Activated T-cell treated with anti-CD3 and anti-CD28 coated beads for 48 hours (primary cell): Measurements from ENCODE around the gene PPARG.
"Not testable (repeated sequence)": the region's sequence is repeated elsewhere in the genome, so short reads cannot be mapped to it uniquely, and the experiment has no call there.

ENCODE experiments used
- DNase-seq: peaks from one replicate; pipeline ENCODE4 v3.0.0-alpha.2; 2020; ENCODE audit warnings: low read depth

PPARG gene

GRCh38 chr3:12444582-12445471 lies 156.0 kb downstream of the PPARG start:
- DNase-seq, result no peak

- DNase-seq, result no peak
Observed at GRCh38 chr3:12445523-12446240, 156.8 kb downstream of the PPARG start.

DNA sequence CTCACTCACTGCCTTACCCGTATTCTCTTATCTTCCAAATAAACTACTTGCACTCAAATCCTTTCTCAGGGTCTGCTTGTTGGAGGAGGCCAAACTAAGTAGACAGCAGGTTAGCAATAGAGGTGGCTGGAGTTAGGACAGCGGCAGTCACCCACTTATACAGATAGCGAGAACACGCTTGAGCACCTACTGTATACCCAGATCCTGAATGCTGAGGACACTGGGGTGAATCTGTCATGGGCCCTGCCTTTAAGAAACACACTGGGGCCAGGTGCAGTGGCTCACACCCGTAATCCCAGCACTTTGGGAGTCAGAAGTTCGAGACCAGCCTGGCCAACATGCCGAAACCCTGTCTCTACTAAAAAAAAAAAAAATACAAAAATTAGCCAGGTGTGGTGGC lies 157.4 kb downstream of the PPARG start:
- DNase-seq, result no peak

- DNase-seq, result no peak
Observed at GRCh38 chr3:12447075-12447474, 158.2 kb downstream of the PPARG start.

- not testable (repeated sequence) for DNase-seq
Observed at GRCh38 chr3:12448404-12449202, 159.7 kb downstream of the PPARG start.

- DNase-seq, result no peak
Observed at GRCh38 chr3:12449889-12450682, 161.2 kb downstream of the PPARG start.

DNA sequence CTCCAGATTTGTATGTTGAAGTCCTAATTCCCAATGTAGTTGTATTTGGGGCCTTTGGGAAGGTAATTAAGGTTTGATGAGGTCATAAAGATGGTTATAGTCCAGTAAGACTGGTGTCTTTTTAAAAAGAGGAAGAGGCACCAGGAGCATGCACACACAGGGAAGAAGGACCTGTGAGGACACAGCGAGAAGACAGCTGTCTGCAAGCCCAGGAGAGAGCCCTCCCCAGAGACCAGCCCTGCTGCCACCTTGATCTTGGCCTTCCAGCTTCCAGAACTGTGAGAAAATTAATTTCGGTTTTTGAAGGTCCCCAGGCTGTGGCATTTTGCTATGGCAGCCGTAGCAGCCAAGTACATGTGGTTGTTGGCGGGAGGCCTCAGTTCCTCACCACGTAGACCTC lies 162.6 kb downstream of the PPARG start:
- DNase-seq, result no peak

GRCh38 chr3:12451960-12452359 lies 163.1 kb downstream of the PPARG start:
- DNase-seq, result no peak

DNA sequence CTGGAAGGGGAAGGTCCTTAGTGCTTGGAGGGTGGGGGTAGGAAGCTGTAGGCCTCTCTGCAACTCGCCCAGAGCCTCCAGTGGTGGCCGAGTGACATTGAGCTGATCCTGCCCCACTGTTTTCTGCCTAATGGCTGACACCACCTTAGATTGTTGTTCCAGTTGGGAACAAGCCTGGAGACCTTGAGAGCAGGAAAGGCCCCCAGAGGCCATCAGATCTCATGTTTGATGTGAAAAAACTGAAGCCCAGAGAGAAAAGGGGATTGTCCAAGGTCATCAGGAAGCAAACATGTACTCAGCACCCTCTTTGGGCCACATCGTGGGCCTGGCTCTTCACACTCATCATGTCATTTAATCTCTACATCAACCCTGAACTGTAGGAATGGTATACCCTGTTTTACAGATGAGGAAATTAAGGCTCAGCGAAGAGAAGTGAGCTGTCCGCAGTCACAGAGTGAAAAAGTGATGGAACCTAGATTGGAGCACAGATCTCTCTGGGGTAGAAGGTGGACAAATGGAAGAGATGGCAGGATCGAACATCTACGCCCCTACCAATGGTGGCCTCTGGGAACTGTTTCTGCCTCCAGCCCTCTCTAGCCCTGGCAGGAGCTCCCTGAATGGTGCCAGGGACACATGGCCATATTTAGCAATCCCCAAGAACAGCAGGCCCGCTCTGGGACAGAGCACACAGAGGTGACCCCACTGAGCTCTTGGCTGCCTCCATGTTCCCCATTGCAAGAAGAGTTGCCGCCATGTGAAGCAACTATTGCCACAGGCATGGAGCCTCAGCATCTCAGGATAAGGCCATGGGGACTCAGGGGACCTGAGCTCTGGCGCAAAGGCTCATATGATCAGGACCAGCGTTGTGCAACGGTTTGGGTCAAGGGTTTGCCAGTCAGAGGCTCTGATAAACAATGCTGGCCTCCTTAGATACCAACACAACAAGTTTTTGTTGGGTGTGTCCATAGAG lies 163.8 kb downstream of the PPARG start:
- no peak for DNase-seq

DNA sequence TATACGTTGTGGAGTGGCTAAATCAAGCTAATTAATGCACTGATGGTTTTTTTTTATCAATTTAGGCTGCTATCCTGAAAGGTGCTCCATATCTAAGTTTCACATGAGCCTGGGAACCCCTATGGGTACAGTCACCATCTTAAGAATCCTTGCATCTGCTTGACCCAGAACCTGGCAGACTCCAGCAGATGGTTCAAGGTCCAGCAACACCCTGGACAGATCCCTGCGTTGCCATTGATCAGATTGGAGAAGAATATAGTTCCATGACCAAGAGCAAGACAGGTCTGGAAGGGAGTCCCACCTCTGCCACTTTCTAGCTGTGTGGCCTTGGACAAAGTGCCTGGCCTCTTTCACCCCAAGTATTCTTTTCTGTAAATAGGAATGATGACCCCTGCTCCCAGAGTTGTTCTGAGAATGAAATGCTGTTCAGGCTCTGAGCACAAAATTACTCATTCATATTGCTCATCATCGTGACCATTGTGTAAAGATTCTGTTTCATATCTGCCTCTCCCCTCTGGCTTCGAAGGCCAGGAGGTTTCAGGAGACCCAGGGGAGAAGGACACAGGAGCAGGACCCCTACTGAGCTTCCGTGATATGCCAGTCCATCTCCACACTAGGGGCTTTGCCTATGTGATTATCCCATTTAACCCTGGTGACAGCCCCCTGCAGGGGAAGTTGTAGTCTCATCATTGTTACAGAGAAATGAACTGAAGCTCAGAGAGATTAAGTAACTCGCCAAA lies 165.4 kb downstream of the PPARG start:
- DNase-seq, result no peak

DNA sequence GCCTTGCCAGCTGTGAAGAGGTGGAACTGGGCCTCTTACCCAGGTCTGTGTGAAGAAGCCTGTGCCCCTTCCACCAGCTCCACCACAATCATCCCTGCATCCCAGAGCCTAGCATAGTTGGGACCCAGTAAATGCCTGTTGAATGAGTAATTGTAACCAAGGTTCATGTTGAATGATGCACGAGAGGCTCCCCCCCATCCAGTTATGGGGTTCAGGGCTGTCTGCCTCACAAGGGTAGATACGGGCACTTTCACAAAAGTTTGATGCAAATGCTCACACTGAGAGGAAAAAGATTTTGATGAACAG lies 165.9 kb downstream of the PPARG start:
- DNase-seq, result no peak

DNA sequence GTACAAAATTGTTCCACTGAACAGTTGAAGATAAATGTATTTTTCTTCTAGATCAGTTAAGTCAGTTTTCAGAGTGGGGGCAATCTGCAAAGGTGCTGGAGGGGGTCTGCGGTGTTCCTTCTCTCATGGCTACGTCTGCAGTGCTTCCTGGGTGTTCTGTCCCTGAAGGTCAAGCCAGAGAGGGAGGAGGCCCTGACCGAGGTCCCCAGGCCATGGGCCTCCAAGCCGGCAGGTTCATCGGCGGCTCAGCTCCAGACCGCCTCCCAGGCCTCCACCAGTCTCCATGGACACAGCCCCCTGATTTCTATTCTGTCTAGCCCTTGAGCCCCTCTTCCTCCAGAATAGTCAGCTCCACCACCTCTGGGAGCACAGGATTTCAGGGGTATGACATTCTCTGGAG lies 166.9 kb downstream of the PPARG start:
- DNase-seq, result no peak

GRCh38 chr3:12456441-12456840 lies 167.6 kb downstream of the PPARG start:
- DNase-seq, result no peak

DNA sequence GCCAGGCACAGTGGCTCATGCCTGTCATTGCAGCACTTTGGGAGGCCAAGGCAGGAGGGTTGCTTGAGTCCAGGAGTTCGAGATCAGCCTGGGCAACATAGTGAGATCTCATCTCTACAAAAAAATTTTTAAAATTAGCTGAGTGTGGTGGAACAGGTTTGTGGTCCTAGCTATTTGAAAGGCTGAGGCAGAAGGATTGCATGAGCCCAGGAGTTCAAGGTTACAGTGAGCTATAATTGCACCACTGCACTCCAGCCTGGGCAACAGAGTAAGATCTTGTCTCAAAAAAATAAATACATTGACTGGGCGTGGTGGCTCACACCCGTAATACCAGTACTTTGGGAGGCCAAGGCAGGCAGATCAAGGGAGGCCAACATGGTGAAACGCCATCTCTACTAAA lies 168.5 kb downstream of the PPARG start:
- DNase-seq, result not testable (repeated sequence)

GRCh38 chr3:12458901-12459300 lies 170.0 kb downstream of the PPARG start:
- no peak for DNase-seq

DNA sequence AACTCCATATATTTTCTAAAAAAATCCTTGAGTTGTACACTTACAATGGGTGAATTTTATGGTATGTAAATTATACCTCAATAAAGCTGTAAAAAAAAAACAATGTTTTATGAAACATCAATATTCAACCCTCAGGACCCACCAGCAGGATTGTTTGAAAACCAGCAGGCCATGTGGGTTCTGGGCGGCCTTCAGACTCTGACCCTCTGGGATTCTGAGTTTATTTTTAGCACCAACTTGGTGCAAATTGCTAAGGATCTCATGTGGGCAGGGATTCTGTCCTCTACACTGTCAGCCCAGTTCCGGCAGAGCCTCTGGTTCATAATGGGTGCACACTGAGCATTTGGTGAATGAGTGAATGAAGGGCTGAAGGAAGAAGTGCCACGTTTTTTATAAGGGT lies 171.3 kb downstream of the PPARG start:
- no peak for DNase-seq

GRCh38 chr3:12461097-12461649 lies 172.3 kb downstream of the PPARG start:
- DNase-seq, result peak; percentile 29

DNA sequence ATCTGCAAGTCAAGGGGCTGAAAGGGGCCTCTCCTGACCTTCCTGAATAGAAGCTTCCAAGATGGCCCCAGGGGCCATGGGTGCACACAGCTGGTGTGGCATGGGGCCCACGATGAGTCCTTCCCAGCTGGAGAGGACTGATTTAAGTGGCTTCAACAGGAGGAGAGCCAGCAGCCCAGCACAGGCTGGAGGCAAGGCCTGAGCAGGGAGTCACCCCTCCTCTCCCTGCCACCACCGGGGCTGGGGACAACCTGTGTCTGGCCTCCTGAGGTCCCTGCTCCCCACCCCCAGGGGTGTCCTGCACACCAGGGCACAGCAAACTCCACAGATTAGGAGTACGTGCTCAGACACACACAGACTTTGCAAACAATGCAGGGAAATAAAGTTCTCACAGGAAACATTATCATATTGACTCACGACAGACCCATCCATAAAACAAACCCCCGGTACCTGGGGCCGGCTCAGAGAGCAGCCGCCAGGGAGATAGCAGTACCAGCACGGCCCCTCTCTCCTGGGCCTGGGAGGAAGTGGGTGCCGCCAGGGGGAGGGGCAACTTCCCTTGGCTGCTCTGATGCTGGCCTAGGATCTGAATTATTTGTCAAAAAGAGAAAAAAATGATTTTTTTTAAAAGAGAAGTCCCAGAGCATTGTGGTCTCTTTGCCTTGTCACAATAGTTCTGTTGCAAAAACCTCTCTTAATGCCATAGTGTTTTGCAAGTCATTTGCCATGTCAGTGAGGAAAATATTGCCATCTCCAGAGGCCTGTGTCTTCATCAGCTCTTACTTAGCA lies 173.5 kb downstream of the PPARG start:
- no peak for DNase-seq

GRCh38 chr3:12463686-12464085 lies 174.8 kb downstream of the PPARG start:
- no peak for DNase-seq
